ENCODE measurements around the gene CYP26C1. TPM values are rescaled to one million over a fixed set of nuclear protein-coding genes. Genes with fewer than 3 reads are reported as not detected.

CYP26C1 gene
- total and polyA plus RNA-seq, 2 experiments from 2014 or later, result 0.18 TPM; not detected in 1

- 62% methylated on average over 2 of the region's 2 CpGs for WGBS (ENCODE audit: low lambda C conversion rate, missing lambda C conversion rate)
- Histone ChIP-seq H3K9me2 (replicated peaks; ENCODE audit: insufficient read depth) (no peaks in the 10 kb centered on the region), H3K27me3 (no peaks in the 10 kb centered on the region), H3K79me2 (no peaks in the 10 kb centered on the region), H2AFZ (no peak overlapping the region), H3K4me3 (no peak overlapping the region), H4K20me1 (ENCODE audit: insufficient read depth, poor library complexity, severe bottlenecking) (no peaks in the 10 kb centered on the region), H3K4me1 (ENCODE audit: insufficient read depth) (no peaks in the 10 kb centered on the region), H3K27ac (no peak overlapping the region), H3K36me3 (replicated peaks; ENCODE audit: insufficient read depth, low read depth) (no peaks in the 10 kb centered on the region), H3K9me3 (ENCODE audit: low read depth) (no peaks in the 10 kb centered on the region), H3K4me2 (no peak overlapping the region)
- DNase-seq (ENCODE audit: low spot score), result no peak
- no peak for TF ChIP-seq CTCF (IDR thresholded peaks at IDR 0.05; ENCODE audit: poor library complexity)
- TF ChIP-seq EZH2 (IDR thresholded peaks at IDR 0.05; ENCODE audit: borderline replicate concordance), result no peak
- TF ChIP-seq EZH2phosphoT487 (IDR thresholded peaks at IDR 0.05; ENCODE audit: low read depth, severe bottlenecking, unreplicated experiment), result no peak
Observed at GRCh38 chr10:93026072-93026471, 34.5 kb upstream of the CYP26C1 start.

- no peaks in the 10 kb centered on the region for H3K9me2 ChIP-seq (replicated peaks; ENCODE audit: insufficient read depth)
- no peak overlapping the region for H3K4me3 ChIP-seq
- no peaks in the 10 kb centered on the region for H4K20me1 ChIP-seq (ENCODE audit: insufficient read depth, poor library complexity, severe bottlenecking)
- H3K9me3 ChIP-seq (ENCODE audit: low read depth), result no peaks in the 10 kb centered on the region
- no peak for DNase-seq (ENCODE audit: low spot score)
- no peak overlapping the region for H3K27ac ChIP-seq
- H2AFZ ChIP-seq, result no peak overlapping the region
- H3K79me2 ChIP-seq, result no peaks in the 10 kb centered on the region
- H3K27me3 ChIP-seq, result no peaks in the 10 kb centered on the region
- no peaks in the 10 kb centered on the region for H3K36me3 ChIP-seq (replicated peaks; ENCODE audit: insufficient read depth, low read depth)
- H3K4me2 ChIP-seq, result no peak overlapping the region
- TF ChIP-seq CTCF (IDR thresholded peaks at IDR 0.05; ENCODE audit: poor library complexity) (no peak), EZH2phosphoT487 (IDR thresholded peaks at IDR 0.05; ENCODE audit: low read depth, severe bottlenecking, unreplicated experiment) (no peak), EZH2 (IDR thresholded peaks at IDR 0.05; ENCODE audit: borderline replicate concordance) (no peak)
- no peaks in the 10 kb centered on the region for H3K4me1 ChIP-seq (ENCODE audit: insufficient read depth)
Observed at GRCh38 chr10:93027508-93027907, 33.1 kb upstream of the CYP26C1 start.

- Histone ChIP-seq H3K36me3 (replicated peaks; ENCODE audit: insufficient read depth, low read depth) (no peaks in the 10 kb centered on the region), H3K9me3 (ENCODE audit: low read depth) (no peaks in the 10 kb centered on the region), H3K79me2 (no peaks in the 10 kb centered on the region), H3K27ac (no peak overlapping the region), H3K4me1 (ENCODE audit: insufficient read depth) (no peaks in the 10 kb centered on the region), H3K9me2 (replicated peaks; ENCODE audit: insufficient read depth) (no peaks in the 10 kb centered on the region), H3K27me3 (no peaks in the 10 kb centered on the region), H3K4me3 (no peak overlapping the region), H4K20me1 (ENCODE audit: insufficient read depth, poor library complexity, severe bottlenecking) (no peaks in the 10 kb centered on the region), H2AFZ (no peak overlapping the region), H3K4me2 (no peak overlapping the region)
- TF ChIP-seq CTCF (IDR thresholded peaks at IDR 0.05; ENCODE audit: poor library complexity) (no peak), EZH2 (IDR thresholded peaks at IDR 0.05; ENCODE audit: borderline replicate concordance) (no peak), EZH2phosphoT487 (IDR thresholded peaks at IDR 0.05; ENCODE audit: low read depth, severe bottlenecking, unreplicated experiment) (no peak)
- no peak for DNase-seq (ENCODE audit: low spot score)
- WGBS (ENCODE audit: low lambda C conversion rate, missing lambda C conversion rate), result 90% methylated on average over 2 of the region's 2 CpGs
Observed at GRCh38 chr10:93028883-93029282, 31.7 kb upstream of the CYP26C1 start.

- Histone ChIP-seq H4K20me1 (ENCODE audit: insufficient read depth, poor library complexity, severe bottlenecking) (no peaks in the 10 kb centered on the region), H3K79me2 (no peaks in the 10 kb centered on the region), H3K4me2 (no peak overlapping the region), H3K9me2 (replicated peaks; ENCODE audit: insufficient read depth) (no peaks in the 10 kb centered on the region), H3K36me3 (replicated peaks; ENCODE audit: insufficient read depth, low read depth) (no peaks in the 10 kb centered on the region), H3K4me1 (ENCODE audit: insufficient read depth) (peaks cover 4% of the 10 kb centered on the region), H3K27ac (no peak overlapping the region), H3K9me3 (ENCODE audit: low read depth) (no peaks in the 10 kb centered on the region), H3K4me3 (no peak overlapping the region), H3K27me3 (no peaks in the 10 kb centered on the region), H2AFZ (no peak overlapping the region)
- DNase-seq (ENCODE audit: low spot score), result peak; percentile 13
- TF ChIP-seq CTCF (IDR thresholded peaks at IDR 0.05; ENCODE audit: poor library complexity) (no peak), EZH2 (IDR thresholded peaks at IDR 0.05; ENCODE audit: borderline replicate concordance) (no peak), EZH2phosphoT487 (IDR thresholded peaks at IDR 0.05; ENCODE audit: low read depth, severe bottlenecking, unreplicated experiment) (no peak)
Observed at GRCh38 chr10:93030409-93030808, 30.2 kb upstream of the CYP26C1 start.
